CD4-positive, alpha-beta T cell treated with Interleukin-17A for 1 hour (primary cell): ENCODE measurements around the gene PDE11A.

Source experiments
- DNase-seq: peaks from one replicate; pipeline ENCODE4 v3.0.0-alpha.2; 2020

PDE11A gene

DNA sequence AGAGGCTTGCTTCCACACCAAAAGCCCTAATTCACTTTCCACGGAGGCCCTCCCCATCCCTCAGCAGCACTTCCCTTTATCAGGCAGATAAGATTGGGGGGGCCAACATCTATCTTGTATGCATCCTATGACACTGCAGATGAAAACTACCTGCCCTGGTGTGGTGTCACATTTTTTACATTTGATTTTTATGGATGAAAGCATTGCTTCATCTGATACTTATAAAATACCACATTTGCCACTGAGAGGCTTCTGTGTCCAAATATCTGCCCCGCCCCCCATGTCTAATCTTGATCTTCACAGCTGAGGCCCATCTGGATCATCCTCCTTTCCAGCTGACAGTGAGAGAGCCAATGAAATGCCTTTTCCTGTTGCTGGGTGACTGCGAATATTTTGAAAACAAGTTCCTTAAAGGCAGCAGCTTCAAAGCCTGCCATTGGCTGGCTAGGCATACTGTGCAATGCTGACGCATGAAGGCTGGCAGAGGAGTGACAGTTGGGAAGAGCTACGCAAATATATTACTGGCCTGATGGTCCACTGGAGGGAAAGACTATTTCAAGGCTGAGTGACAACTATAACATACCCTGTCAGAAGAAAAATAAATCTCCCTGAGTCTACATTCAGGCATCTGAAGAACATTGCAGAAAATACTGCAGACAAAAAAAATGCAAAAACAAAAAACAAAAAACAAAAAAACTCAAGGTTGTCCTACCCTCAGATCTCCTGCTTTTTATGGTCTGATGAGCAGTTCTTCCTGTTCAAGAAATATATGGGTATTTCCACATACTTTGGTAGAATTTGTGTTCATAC lies 318.7 kb downstream of the PDE11A start:
- DNase-seq: peak; percentile 36

DNA sequence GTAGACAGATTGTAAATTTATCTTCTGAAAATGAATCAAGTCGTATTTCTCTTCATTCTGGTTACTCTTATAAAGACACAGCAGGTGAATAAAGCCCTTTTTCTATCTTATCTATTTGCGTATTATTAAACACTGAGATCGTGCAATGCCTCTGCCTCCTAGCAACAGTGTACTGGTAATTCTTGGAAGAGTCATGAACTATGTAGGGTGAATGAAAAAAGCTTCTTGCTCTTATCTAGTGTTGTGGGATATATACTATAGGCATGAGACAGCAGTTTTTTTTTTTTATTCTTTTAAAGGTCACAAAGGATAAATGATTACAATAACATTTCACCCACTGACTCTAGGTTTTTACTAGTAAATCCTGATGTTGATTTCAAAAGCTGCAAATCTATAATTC lies 324.2 kb downstream of the PDE11A start:
- no peak for DNase-seq

DNA sequence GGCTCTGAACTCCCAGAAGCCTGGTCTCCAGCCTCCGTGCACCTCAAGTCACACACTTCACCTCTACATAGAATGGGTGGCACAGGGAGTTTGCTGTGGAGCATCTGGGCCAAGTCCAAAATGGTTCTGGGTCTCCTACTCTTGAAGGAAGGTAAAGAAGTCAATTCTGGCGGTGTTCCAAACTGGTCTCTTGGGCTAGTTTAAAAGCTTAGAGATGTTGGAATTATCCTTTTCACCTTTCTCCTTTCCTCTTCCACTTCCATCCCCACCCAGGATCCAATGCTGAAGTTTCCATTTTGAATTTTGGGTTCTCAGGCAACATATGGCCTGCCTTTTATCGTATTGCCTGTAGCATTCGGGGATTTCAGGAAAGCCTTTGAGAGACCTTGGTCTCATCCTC lies 325.2 kb downstream of the PDE11A start:
- DNase-seq: no peak

DNA sequence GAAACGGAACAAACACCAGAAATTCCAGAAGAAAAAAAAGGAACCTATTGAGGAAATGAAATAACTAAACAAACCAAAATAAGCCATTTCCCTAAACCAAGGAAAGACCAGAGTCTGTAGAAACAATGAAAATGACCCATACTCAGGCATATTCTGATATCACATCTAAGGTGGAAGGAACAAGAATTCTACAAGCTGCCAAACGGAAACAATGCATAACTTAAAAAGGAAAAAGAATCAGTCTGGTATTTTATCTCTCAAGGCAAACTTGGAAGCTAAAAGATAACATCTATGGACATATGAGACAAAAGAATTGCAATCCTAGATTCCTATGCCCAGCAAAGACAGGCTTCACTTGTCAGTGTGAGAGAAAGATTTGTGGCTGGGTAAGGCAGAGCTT lies 326.2 kb downstream of the PDE11A start:
- DNase-seq: no peak

DNA sequence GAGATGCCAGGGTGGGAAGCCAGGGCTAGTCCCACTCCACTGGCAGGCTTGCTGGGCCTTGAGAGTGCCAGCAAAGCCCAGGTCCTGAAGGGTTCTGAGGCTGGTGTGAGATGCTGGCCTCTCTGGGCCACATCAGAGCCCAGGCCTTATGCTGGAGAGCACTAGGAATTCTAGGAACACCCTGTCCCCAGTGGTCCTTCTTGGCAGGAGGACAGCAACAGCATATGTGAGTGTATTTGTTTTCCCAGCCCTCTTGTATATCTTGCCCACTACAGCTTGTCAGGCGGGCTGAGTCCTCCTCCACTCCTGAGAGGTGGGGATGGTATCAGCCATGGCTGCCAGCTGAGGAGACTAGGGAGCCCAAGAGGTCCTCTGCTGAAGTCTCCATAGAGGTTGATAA lies 327.0 kb downstream of the PDE11A start:
- DNase-seq: no peak

DNA sequence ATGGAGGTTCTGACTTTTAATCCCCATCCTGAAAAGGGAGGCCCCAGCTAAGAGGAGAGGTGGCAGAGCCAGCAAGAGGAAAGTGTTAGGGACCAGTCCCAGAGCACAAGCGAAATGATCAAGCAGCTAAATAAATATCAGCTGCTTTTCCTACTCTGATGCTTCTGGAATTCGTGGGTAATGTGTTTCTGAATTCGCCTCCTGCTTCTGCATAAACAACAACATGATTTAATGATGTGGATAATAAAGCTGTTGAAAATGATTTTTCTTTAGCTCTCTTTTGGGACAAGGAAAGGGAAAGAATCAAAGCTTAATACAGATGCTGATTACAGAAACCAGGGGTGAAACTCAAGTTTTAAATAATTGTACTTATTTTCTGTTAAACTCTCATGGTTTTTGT lies 329.7 kb downstream of the PDE11A start:
- no peak for DNase-seq

DNA sequence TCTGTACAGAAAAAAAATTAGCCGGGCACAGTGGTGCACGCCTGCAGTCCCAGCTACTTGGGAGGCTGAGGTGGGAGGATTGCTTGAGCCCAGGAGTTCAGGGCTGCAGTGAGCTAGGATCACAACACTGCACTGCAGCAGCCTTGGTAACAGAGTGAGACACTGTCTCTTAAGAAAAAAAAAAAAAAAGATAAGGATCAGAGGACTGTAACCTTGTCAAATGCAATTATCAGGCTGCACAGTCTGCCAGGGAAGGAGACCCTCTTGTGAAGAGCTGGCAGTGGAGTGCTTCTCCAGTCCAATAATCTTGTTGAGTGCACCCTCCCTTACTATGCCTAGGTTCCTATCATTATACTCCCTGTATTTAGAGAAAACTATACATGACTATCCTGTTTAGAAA lies 330.7 kb downstream of the PDE11A start:
- DNase-seq: no peak

DNA sequence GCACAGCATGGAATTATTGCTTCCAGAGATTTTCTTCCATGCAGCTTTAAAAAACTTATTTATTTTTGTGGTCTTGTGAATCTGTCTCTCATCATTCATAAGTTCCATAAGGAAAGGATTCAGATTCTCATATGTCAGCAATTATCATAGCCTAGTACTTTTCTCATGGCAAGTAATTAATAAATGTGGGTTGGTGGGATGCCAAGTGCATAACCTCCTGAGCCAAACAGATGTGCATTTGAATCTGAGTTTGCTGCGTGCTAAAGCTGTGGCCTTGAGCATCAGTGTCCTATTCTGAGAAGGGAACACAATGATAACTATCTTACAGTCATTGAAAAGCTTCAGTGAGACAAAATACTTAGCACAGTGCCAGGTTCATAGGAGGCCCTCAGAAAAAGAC lies 331.9 kb downstream of the PDE11A start:
- no peak for DNase-seq

DNA sequence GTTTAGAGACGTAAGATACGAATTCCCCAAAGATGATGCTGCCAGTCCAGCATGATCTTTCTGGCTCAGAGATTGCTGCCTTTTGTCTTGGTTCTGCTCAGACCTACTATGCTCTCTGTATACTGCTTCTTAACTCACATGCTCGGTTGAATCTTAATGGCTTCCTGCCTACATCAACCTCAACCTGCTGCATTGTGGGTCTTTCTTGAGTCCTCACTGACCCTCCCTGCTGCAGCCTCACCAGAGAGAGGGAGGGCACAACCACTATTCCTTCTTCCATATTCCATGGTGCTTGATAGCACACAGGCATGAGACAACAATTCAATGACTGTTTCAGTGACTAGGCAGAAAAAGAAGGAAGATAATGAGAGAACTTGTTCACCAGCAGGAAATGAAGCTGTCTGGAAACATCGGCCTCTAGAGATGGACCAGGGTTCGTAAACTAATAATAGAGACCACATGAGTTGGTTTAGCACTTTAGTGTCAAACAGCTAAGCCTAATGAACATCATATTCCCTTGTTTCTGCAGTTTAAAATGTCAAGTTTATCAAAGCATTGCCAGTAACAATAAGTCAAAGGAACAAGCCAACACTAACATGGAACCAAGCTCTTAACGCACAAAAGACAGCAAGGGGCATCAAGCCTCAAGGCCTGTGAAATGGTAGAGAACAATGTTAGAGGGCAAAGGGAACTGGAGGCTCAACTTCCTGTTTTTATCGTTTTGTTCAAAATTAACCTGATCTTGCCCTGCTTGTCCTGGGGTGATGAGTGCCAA lies 333.9 kb downstream of the PDE11A start:
- no peak for DNase-seq

DNA sequence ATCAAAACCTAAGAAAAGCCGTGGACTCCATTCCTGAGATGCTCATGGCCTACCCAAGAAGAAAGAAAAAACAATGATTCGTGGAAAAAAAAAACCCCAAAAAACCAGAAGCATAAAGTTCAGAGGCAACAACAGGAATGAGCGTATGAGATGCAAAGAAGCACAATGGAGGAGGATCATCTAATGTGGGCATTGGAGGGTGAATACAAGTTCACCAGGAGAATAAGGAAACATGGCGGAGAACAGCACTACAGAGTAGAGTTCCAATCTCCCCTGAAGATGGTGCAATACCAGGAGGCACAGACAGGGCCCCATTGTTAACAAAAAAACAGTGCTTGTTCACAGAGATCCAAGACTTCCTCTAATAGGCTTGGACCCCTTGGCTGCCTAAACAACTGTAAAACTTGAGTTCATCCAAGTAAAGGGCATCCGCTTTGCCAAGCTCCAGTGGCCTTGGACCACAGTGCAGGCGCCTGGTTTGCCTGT lies 337.2 kb downstream of the PDE11A start:
- DNase-seq: no peak

DNA sequence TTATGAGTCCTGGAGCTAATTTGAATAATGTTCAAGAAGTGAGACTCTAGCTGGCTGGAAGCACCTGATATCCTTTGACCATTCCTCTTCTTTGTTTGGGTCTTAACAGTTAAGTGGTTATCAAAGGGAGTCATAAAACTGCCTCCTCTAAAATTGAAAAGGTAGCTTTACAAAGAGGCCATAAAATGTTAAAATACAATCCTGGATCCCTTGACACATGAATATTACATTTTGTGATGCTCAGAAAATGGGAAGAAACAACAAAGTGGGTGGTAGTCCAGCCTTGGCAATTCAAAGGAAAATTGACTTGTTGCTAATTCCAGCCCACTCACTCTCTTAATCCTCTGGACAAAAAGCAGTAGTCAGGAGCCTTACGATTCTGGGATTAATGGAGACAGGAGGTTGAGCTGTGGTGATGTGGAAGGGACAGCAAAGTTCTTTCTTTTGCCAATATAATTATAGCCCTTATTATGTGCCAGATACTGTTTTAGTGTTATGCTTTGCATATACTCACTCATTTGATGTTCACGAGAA lies 339.2 kb downstream of the PDE11A start:
- no peak for DNase-seq

DNA sequence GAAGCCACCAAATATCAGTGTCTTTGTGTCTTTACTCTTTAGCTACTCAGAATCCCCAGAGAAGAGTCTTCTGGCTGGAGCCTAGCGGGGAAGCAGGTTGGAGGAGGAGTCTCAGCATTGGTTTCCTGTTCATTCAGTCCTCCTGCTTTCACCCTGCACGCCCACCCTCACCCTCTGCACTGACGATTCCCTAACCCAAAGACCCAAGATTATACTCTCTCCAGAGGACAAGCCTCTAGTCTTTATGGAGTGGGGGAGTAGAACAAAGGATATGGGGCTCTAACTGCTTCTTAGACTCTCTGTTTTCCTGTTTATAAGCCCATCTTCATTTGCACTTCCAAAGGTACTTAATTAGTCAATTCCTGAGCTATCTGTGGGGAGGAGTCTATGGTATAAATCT lies 341.2 kb downstream of the PDE11A start:
- DNase-seq: no peak

DNA sequence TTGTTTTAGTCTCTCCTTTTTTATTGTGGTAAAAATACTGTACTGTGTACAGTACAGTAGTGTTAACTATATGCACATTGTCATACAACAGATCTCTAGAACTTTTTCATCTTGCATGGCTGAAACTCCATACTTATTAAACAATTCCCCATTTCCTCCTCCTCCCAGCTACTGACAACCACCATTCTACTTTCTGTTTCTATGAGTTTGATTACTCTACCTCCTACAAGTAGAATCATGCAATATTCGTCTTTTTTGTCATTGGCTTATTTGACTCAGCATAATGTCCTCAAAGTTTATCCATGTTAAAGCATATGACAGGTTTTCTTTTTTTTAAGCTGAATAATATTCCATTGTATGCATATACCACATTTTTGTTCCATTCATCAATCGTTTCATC lies 341.8 kb downstream of the PDE11A start:
- no peak for DNase-seq

DNA sequence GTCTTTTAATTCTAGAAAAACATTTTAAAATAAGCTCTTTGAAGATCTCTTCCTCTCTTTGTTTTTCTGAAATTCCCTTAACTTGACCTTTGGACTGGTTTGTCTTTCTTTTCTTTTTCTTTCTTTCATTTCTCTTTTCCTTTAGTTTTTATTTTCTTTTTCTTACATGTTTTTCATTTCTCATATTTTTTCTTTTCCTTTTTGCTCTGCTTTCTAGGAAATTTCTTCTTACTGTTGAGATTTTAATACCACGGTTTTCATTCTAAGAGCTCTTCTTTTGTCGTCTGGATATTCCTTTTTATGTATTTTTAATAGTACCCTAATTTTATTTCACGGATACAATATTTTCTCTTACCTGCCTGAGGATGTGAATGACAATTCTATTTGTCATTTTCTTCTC lies 342.2 kb downstream of the PDE11A start:
- DNase-seq: no peak

DNA sequence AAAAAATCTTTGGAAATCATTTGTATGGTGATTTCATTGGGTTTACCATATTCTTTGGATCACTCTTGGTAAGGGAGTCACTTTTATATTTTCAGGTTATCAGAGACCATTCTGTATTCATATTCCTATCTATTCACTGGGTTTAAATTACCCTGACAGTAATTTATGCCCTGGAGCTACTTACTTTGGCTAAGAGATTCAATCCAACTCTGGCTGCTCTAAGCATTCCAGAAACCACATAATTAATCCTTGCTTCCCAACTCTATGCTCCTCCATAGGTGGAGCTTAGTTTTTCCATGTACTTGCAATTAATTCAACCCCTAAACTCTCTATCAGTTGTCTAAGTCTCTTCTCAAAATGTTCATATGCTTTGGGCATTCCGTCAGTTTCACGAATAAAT lies 343.7 kb downstream of the PDE11A start:
- no peak for DNase-seq

DNA sequence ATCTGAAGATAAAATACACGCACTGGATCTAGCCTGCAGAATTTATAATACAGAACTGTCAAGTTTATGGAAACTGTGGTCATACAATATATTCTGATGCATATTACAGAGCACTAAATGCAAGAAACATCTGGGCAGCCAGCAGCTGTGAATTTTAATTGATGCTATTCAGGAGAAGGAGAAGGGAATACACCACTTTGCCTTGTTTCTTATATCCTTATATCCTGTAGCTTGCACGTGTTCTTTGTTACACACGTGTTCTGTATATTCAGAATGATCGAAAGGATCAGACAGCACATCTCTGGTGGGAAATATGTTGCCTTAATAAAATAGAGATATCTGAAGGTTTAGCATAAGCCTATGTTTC lies 344.2 kb downstream of the PDE11A start:
- DNase-seq: no peak

DNA sequence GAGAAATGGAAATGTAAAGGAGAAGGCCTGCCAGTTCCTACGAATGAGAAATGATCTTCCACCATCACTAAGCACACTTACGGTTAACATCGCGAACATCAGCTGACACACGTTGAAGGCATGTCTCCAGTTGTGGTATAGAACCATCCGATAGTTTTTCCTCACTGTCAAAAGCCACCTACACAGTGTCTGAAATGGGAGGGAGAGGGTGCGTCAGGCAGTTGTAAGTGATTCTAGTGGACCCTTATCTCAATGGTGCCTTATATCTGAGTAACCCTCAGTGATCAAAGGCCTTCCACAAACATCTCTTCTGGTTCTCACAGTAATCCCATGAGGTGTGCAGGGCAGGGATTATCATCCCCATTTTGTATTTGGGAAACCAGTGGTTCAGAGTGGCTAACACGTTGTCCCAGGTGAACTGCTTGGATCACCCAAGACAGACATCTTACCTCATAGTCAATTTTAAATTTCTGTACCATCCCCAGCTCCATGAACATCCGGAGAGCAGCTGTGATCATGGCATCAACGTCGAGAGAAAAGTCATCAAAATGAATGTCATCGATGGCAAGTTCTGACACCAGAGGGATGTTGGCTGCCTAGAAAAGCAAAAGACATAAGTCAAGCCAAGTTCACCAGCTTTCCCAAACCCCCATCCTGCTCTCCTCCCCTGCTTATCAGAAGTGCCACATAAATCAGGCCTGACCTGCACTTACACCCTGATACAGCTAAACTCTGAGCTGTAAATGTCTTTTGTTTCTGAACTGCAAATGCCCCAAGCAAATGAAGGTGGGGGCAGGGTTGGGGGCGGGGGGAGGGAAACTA lies 344.8 kb downstream of the PDE11A start:
- DNase-seq: no peak

DNA sequence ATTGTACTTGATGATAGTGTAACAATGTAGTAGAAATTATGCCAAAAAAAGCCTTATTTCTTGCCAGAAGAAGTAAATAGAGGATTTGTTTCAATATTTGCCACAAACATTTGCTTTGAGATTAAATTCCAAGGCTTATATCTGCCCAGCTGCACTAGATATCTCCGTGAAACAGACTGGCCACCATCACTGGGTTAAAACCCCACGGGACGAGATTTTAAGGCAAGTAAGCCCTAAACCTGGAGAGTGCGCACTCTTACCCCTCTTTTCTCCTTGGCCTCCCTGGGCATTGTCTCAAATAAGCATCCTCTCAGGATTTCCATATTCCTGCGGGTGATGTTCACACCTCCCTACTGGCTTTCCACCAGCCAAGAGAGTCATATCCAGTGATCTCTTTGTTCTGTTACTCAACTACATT lies 345.6 kb downstream of the PDE11A start:
- DNase-seq: no peak

DNA sequence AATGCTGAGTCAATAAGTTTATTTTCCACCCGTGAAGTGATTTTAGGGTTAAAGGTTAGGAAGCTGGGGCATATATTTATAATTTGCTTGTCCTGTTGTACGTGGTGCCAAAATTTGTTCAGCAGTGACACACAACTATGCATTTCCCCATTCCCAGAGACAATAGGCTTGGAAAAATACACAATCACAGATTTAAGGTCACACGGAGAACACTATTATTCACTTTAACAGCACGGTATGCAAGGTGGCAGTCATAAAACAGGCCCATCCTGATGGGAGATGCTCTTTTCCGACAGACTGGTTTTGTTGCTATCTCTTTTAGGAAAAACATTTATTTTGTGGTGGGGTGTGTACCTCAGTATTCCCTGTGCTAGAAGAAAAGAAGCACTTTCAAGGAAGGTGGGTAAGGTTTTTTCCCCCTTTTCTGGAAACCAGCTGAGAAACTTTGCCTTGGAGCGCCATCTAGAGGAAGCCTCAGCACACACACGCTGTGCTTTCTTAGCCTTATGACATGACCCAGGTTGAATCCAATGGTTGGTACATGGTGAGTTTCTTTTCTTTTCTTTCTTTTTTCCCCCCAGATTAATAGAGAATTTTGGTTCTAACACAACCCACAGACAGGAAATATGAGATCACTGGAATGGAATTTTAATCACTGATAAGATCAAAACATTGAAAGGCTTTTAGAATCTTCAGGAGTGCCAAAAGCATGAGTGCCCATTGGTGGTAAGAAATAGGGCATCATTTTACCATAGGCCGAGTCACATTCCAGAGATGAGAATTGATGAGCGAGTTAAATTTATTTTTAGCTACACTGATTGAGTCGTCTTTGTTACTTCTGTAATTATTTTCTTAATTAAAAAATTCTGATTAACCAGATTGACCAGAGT lies 347.9 kb downstream of the PDE11A start:
- DNase-seq: peak; percentile 40

DNA sequence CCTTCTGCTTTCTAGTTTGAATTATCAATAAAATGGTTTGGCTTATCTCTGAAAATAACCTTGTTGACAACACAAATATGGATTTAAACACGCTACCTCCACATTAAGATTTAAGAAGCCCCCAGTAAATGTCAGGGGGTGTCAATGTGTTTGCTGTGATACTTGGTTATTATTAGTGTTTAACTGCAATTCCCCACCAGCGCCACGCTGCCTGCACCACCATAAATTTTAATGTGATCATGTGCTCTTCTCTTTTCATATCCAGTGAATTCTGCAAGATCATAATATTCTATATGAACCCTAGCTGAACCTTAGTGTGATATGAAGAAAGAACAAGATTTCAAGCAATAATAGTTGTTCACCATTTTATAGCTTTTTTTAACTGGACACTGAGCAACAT lies 349.3 kb downstream of the PDE11A start:
- no peak for DNase-seq

DNA sequence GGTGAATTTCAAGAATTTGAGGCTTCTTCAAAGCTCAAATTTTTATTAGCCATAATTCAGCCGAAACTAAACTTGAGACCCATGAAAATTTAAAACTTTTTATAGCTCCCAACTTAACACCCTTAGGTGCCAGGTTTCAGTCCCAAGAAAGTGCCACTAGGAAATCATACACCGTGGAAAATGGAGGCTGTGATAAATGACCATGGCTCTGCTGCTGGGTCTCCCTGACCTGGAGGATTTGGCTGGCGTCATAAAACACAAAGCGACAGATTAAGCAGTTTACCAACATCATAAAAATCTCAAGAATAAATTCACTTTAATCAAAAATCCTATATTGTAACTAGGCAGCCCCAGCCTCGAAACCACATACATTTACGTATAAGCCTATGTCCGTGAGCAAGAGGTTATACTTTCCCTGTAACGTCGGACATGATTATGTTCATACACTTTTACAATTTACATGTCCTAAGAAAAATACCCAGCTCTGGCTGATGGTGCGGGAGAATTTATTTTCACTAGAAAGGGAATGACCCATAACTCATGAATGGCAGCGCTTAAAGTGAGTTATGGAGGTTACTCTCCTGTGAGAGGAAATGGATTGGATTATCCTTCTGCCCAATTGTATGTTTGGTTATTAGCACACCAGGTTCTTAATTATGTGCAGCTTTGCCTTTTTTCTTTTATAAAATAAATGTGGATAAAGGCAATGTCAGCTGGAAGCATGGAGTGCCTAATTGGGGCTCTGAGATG lies 350.6 kb downstream of the PDE11A start:
- DNase-seq: no peak
